GM12891 (cell line): ENCODE results near the gene ZMIZ1.

Experiments used
- DNase-seq: peaks from one replicate; pipeline ENCODE4 v3.0.0; 2011; ENCODE audit warnings: low spot score; ENCODE audit not compliant: insufficient read length
- FAIRE-seq: peaks from 2 replicates; lab custom pipeline; 2011; peaks lifted over from hg19 to GRCh38; lab: Jason Lieb, UNC
- PAX5 ChIP-seq: IDR thresholded peaks from 2 replicates; pipeline ENCODE4 v1.6.1; 2011; ENCODE audit warnings: low read length, moderate library complexity, mild to moderate bottlenecking; ENCODE audit not compliant: insufficient read depth, severe bottlenecking
- POLR2A ChIP-seq: IDR thresholded peaks from 2 replicates; pipeline ENCODE4 v1.6.1; 2011; ENCODE audit warnings: low read depth, low read length, control low read depth
- POLR2AphosphoS5 ChIP-seq: IDR thresholded peaks from 2 replicates; pipeline ENCODE4 v1.6.1; 2011; ENCODE audit warnings: low read depth, low read length, control low read depth
- POU2F2 ChIP-seq: IDR thresholded peaks from 2 replicates; pipeline ENCODE4 v1.6.1; 2011; ENCODE audit warnings: low read depth, mild to moderate bottlenecking, control low read depth, low read length, moderate library complexity
- SPI1 ChIP-seq: IDR thresholded peaks from 2 replicates; pipeline ENCODE4 v1.6.1; 2011; ENCODE audit warnings: low read depth, low read length, control low read depth
- TAF1 ChIP-seq: IDR thresholded peaks from 2 replicates; pipeline ENCODE4 v1.6.1; 2011; ENCODE audit warnings: low read depth, low read length, control low read depth

The ZMIZ1 gene

GRCh38 chr10:79098061-79098460 lies 29.3 kb downstream of the ZMIZ1 start:
- no peak for FAIRE-seq
- TF ChIP-seq TAF1 (no peak), PAX5 (no peak), SPI1 (no peak), POLR2AphosphoS5 (no peak), POLR2A (no peak), POU2F2 (no peak)
- DNase-seq = no peak

GRCh38 chr10:79098596-79099015 lies 29.8 kb downstream of the ZMIZ1 start:
- FAIRE-seq (peak; percentile 90), DNase-seq (peak; percentile 72)
- TF ChIP-seq SPI1 = peak; percentile 95
- no peak for TF ChIP-seq TAF1

GRCh38 chr10:79099898-79100448 lies 31.2 kb downstream of the ZMIZ1 start:
- FAIRE-seq = no peak
- TF ChIP-seq SPI1 (no peak), TAF1 (no peak), POLR2AphosphoS5 (no peak), POU2F2 (no peak), POLR2A (no peak), PAX5 (no peak)
- DNase-seq = no peak

GRCh38 chr10:79100771-79101170 lies 32.0 kb downstream of the ZMIZ1 start:
- no peak for FAIRE-seq
- no peak for TF ChIP-seq POLR2A
- no peak for TF ChIP-seq PAX5
- no peak for TF ChIP-seq SPI1
- no peak for TF ChIP-seq POU2F2
- TF ChIP-seq TAF1 = no peak
- no peak for TF ChIP-seq POLR2AphosphoS5

DNA sequence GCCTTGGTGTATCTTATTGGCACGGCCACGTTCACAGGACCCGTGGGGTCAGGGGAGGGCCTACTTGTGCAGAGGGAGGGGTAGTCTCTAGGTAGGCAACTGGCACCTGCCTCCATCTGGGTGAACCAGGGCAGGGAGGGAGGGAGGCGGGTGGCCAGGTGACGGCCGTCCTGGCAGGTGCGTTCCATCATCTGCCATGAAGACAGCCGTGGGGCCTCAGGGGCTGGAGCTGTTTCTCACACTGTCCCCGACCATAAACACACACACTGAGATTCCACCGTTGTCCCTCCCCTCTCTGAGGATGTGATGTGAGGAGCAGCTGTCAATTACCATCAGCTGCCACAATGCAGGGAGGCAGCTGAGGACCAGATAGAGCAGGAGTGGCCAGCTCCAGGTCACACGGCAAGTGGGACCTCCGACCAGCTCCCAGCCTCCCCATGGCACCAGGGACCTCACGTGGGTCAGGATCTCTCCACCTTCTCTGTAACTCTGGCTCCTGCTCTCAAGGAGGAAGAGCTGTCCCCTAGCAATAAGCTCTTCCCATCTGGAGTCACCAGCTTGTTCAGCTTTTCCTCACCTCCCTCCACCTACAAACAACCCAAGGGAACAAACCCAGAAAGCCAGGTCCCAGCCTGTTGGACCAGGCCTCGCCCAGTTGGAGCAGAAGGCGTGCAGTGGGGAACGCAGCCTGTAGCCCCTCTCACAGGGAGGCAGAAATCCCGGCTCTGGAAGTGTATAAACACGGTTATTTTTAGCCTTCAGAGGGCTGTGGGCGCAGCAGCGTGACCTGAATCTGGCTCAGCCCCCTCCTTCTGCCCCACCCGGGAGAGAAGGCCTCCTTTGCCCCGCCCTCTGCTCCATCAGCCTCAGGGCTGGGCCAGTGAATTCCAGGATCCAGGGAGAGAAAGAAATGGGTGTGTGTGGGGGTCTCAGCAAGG lies 33.1 kb downstream of the ZMIZ1 start:
- FAIRE-seq (peak; percentile 31), DNase-seq (no peak)
- no peak for TF ChIP-seq TAF1
- no peak for TF ChIP-seq POU2F2
- no peak for TF ChIP-seq POLR2AphosphoS5
- no peak for TF ChIP-seq POLR2A
- TF ChIP-seq SPI1 = no peak
- no peak for TF ChIP-seq PAX5

More at GRCh38 chr10:79100771-79101170, 32.0 kb downstream of the ZMIZ1 start:
- no peak for DNase-seq

GRCh38 chr10:79102498-79102874 lies 33.7 kb downstream of the ZMIZ1 start:
- DNase-seq = no peak
- FAIRE-seq = no peak
- TF ChIP-seq PAX5 = no peak
- TF ChIP-seq POU2F2 = no peak
- TF ChIP-seq TAF1 = no peak
- TF ChIP-seq POLR2AphosphoS5 = no peak
- no peak for TF ChIP-seq SPI1
- TF ChIP-seq POLR2A = no peak

- FAIRE-seq = no peak
- no peak for DNase-seq
- no peak for TF ChIP-seq POLR2A
- no peak for TF ChIP-seq POLR2AphosphoS5
- no peak for TF ChIP-seq POU2F2
- TF ChIP-seq TAF1 = no peak
- no peak for TF ChIP-seq PAX5
- TF ChIP-seq SPI1 = no peak
Observed at GRCh38 chr10:79103129-79103528, 34.4 kb downstream of the ZMIZ1 start.

- FAIRE-seq (no peak), DNase-seq (no peak)
- TF ChIP-seq TAF1 (no peak), SPI1 (no peak)
Observed at GRCh38 chr10:79103585-79103984, 34.8 kb downstream of the ZMIZ1 start.

DNA sequence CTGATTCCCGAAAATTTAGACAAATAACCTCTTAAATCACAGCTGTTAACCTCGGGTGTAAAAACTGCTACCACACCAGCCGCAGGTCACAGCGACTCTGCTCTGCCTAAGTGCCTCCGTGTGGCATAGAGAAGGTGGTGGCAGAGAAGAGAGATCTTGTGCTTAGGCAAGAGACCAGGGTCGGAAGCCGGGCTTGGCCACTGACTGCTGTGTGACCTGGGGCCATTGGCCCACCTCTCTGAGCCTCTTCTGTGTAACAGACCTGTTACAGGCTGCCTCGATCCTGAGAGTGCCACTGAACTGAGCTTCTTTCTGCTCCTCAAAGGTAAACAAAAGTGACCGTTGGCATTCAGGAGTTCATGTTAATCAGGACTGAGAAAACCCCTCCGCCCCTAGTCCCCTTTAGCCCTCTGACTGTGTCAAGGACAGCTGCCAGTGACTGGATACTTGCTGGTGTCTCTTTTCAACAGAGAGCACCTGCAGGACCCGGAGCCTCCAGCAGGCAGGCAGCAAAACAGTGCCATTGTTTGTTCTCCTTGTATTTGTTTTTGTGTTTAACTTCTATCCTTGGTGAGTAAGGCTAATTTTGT lies 36.5 kb downstream of the ZMIZ1 start:
- FAIRE-seq (no peak), DNase-seq (no peak)
- TF ChIP-seq TAF1 = no peak
- no peak for TF ChIP-seq POU2F2
- TF ChIP-seq POLR2A = no peak
- TF ChIP-seq SPI1 = no peak
- TF ChIP-seq PAX5 = no peak
- no peak for TF ChIP-seq POLR2AphosphoS5

GRCh38 chr10:79105818-79106217 lies 37.1 kb downstream of the ZMIZ1 start:
- no peak for DNase-seq
- no peak for FAIRE-seq
- TF ChIP-seq SPI1 (no peak), POU2F2 (no peak), POLR2AphosphoS5 (no peak), POLR2A (no peak), PAX5 (no peak), TAF1 (no peak)
